Subcutaneous adipose tissue (tissue), 4 donors: ENCODE data around the gene SP140L. TPM values are rescaled to one million over a fixed set of nuclear protein-coding genes. Genes with fewer than 3 reads are reported as not detected.

Source experiments
- total RNA-seq, 4 donors: library from RNA; depleted of rRNA; stranded (reverse); fragments of >200 nt; gene quantifications; one replicate each; pipeline ENCODE4 v1.1.0, GENCODE V29; 2016
- TF ChIP-seq, protein P1 (sequence below): fragments of 450-650 bp; IDR thresholded peaks from one replicate; pipeline ENCODE4 v1.5.1; 2016; ENCODE audit warnings: low read depth, mild to moderate bottlenecking, control low read depth, antibody characterized with exemption, moderate library complexity

Gene SP140L
- total RNA-seq, 4 donors from 2014 or later = 10.4 to 22.6 (median 13.3) TPM

DNA sequence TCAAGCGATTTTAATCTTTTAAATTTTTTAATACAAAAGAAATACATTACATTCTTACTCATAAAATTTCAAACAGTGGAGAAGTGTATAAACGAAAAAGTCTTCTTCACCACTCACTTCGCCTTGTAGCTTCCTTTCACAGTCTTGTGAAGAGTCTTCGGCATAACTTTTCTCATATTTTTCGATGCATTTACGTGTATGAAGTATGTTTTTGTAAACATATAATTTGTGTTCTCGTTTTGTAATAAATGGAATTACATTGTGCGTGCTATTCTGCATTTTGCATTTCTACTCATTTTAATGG, 1.1 kb downstream of the SP140L start:
- TF ChIP-seq, protein P1, sequence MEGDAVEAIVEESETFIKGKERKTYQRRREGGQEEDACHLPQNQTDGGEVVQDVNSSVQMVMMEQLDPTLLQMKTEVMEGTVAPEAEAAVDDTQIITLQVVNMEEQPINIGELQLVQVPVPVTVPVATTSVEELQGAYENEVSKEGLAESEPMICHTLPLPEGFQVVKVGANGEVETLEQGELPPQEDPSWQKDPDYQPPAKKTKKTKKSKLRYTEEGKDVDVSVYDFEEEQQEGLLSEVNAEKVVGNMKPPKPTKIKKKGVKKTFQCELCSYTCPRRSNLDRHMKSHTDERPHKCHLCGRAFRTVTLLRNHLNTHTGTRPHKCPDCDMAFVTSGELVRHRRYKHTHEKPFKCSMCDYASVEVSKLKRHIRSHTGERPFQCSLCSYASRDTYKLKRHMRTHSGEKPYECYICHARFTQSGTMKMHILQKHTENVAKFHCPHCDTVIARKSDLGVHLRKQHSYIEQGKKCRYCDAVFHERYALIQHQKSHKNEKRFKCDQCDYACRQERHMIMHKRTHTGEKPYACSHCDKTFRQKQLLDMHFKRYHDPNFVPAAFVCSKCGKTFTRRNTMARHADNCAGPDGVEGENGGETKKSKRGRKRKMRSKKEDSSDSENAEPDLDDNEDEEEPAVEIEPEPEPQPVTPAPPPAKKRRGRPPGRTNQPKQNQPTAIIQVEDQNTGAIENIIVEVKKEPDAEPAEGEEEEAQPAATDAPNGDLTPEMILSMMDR = no peak

DNA sequence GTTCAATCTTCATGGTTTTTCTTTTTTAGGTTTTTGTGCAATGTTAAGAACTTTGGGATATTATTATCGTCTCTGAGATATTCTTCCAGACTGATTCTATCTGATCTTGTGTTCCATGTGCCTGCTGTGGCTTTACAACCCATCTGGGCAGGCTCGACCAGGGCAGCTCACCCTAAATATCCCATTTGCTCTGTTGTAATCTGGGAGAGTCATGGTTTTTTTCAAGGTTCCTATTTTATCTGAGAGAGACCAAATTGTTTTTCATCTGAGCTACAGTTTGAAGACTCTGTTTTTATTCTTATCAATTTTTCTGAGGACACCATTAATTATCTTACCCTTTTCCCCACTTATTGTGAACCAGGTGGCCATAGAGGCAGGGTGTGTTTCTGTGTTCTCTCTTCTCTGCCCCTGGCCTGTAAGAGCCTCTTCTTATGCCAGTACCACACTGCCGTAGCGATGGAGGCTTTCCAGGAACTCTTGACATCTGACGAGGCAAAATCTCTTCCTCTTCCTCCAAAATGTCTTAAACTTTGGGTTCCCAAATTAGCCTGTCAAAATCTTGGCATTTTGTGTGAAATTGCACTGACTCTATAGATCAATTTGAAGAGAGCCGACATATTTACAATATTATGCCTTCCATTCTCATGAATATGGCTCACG, 3.1 kb downstream of the SP140L start:
- TF ChIP-seq, protein P1 = no peak

DNA sequence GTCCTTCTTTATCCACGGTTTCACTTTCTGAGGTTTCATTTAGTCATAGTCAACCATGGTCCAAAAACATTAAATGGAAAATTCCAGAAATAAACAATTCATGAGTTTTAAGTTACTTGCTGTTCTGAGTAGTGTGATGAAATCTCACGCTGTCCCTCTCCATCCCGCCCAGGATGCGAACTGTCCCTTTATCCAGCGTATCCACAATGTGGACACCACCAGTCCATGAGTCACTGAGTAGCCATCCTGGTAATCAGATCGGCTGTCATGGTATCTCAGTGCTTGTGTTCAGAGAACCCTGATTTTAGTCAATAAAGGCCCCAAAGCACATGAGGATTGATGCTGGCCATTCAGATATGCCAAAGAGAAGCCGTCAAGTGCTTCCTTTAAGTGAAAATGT, 3.7 kb downstream of the SP140L start:
- TF ChIP-seq, protein P1 = no peak

DNA sequence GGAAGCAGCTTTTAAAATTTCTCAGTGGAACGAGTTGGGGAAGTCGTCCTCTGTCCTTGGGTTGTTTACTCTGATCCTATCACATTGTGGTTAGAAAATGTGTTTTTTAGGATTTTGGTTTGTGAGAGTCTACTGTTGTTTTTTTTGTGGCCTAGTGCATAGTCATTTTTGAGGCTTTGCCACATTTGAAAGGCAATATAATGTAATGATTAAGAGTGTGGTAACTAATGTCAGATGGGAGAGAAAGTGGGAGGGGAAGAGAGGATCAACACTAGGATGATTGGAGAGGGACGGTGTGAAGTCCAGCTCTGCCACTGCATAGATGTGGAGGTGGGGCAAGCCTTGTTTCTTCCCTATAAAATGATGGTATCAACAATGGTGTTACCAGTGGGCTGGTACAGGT, 8.5 kb downstream of the SP140L start:
- TF ChIP-seq, protein P1 = no peak

DNA sequence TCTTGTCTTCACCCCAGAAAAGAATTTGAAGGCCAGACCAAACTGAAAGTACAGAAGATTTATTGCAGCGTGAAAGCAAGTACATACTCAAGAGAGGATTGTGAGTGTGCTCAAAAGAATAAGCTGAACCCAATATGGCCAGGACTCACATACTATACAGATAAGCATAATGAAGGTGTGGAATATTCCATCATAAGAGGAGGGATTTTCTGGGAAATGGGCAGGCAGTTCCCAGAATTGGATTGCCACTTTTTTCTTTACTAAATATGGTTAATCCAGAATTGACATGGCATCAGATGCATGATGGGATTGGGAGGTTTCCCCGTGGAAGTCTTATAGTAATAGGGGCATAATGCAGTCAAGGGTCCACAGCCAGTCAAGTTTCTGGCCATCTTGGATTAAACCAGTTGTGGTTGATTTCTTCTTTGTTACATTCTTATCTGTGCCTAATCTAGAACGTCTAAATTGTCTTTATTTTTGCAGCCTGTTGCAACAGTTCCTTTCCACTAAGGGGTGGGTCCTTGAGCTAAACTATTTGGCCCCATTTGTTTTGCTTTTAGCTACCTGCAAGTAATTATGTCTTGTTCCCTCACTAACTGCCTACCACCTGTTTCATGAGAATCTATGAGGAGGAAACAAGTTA, 9.0 kb downstream of the SP140L start:
- TF ChIP-seq, protein P1 = no peak

DNA sequence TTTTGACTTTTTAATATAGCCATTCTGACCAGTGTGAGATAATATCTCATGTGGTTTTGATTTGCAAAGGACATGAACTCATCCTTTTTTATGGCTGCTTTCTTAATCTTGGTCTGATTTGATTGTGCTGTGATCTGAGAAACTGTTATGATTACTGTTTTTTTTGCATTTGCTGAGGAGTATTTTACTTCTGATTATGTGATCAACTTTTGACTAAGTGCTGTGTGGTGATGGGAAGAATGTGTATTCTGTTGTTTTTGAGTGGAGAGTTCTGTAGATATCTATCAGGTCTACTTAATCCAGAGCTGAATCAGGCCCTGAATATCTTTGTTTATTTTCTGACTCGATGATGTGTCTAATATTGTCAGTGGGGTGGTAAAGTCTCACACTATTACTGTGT, 16.8 kb downstream of the SP140L start:
- TF ChIP-seq, protein P1 = no peak

DNA sequence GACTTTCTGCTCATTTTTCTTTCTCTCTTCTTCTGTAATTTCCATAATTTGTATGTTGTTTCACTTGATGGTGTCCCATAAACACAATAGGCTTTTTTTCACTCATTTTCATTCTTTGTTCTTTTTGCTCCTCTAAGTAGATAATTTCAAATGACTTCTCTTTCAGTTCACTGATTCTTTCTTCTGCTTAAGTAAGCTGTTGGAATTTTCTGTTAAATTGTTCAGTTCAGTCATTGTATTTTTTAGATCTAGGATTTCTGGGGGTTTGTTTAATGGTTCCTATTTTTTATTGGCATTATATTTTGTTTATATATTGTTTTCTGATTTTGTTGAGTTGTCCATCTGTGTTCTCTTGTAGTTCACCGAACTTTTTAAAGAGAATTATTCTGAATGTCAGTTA, 19.5 kb downstream of the SP140L start:
- TF ChIP-seq, protein P1 = no peak
